Glutamatergic neuron (in vitro differentiated cells): Measurements from ENCODE around the gene STPG4. TPM values are rescaled to one million over a fixed set of nuclear protein-coding genes. Genes with fewer than 3 reads are reported as not detected.
A peak's percentile ranks its signal among the peaks of the same experiment; 100 is the strongest.

Source experiments
- DNase-seq: peaks from one replicate; pipeline ENCODE4 v3.0.0; 2022
- H3K27ac Mint-ChIP-seq: one replicate; pipeline ENCODE4 v1.8.0; 2020; ENCODE audit warnings: mild to moderate bottlenecking, mixed read lengths, inconsistent platforms; ENCODE audit not compliant: unreplicated experiment
- H3K27me3 Mint-ChIP-seq: one replicate; pipeline ENCODE4 v1.8.0; 2020; ENCODE audit warnings: mild to moderate bottlenecking, moderate library complexity, mixed read lengths, inconsistent platforms; ENCODE audit not compliant: unreplicated experiment
- H3K36me3 Mint-ChIP-seq: one replicate; pipeline ENCODE4 v1.8.0; 2020; ENCODE audit warnings: mild to moderate bottlenecking, mixed read lengths, inconsistent platforms; ENCODE audit not compliant: unreplicated experiment
- H3K4me1 Mint-ChIP-seq: one replicate; pipeline ENCODE4 v1.8.0; 2020; ENCODE audit warnings: mild to moderate bottlenecking, low read depth, mixed read lengths, inconsistent platforms; ENCODE audit not compliant: unreplicated experiment
- H3K4me3 Mint-ChIP-seq: one replicate; pipeline ENCODE4 v1.8.0; 2020; ENCODE audit warnings: mild to moderate bottlenecking, mixed read lengths, inconsistent platforms; ENCODE audit not compliant: unreplicated experiment
- H3K9me3 Mint-ChIP-seq: one replicate; pipeline ENCODE4 v1.8.0; 2020; ENCODE audit warnings: mild to moderate bottlenecking, moderate library complexity, mixed read lengths, inconsistent platforms; ENCODE audit not compliant: unreplicated experiment
- total RNA-seq: library from RNA; stranded (reverse); fragmentation: NEBNext Ultra II Directional; extraction: Animal tissue kit (Norgen Biotek cat#: 25700); gene quantifications from one replicate; pipeline ENCODE4 v1.2.1, GENCODE V29; 2021; ENCODE audit not compliant: unreplicated experiment
- TF ChIP-seq, protein P1 (sequence below): fragments of 200-600 bp; sonication (generic); IDR thresholded peaks from one replicate; pipeline ENCODE4 v1.5.0; 2021; ENCODE audit not compliant: partially characterized antibody, unreplicated experiment

The STPG4 gene
- total RNA-seq, 1 donor from 2014 or later, result 1.3 TPM

DNA sequence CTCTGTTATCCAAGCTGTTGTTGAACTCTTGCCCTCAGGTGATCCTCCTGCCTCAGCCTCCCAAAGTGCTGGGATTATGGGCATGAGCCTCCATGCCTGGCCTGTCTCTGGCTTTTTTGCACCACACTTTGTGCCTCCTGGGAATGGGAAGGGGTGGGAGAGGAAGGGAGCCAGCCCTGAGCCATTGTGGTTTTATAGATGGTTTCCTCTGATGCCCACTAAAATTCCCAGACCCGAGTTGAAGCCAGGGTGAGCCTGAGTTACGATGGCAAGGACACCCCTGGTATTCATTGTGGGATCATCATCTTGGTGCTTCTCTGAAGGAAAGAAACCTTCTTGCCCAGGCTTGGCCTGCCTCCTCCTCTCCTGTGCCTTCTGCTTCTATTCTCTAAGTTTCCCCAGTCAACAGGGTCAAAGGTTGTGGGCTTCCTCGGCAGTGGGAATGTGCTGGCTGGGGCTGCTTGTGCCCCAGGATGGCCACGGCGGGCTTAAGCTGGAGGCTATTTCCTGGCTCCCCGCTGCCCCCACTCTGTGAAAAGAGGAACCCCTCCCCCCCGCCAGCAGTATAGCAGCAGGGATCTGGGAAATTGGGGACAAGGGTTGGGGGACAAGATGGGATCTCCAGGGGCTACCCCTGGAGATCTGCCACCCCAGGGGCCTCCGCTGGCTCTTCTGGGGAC lies 106.2 kb downstream of the STPG4 start:
- Mint-ChIP-seq H3K36me3 (no peaks in the 10 kb centered on the region), H3K9me3 (peaks cover 7% of the 10 kb centered on the region), H3K4me1 (peaks cover 6% of the 10 kb centered on the region), H3K27me3 (peaks cover 14% of the 10 kb centered on the region), H3K4me3 (no peak overlapping the region), H3K27ac (no peak overlapping the region)
- DNase-seq, result no peak
- TF ChIP-seq, protein P1, sequence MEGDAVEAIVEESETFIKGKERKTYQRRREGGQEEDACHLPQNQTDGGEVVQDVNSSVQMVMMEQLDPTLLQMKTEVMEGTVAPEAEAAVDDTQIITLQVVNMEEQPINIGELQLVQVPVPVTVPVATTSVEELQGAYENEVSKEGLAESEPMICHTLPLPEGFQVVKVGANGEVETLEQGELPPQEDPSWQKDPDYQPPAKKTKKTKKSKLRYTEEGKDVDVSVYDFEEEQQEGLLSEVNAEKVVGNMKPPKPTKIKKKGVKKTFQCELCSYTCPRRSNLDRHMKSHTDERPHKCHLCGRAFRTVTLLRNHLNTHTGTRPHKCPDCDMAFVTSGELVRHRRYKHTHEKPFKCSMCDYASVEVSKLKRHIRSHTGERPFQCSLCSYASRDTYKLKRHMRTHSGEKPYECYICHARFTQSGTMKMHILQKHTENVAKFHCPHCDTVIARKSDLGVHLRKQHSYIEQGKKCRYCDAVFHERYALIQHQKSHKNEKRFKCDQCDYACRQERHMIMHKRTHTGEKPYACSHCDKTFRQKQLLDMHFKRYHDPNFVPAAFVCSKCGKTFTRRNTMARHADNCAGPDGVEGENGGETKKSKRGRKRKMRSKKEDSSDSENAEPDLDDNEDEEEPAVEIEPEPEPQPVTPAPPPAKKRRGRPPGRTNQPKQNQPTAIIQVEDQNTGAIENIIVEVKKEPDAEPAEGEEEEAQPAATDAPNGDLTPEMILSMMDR, result no peak

DNA sequence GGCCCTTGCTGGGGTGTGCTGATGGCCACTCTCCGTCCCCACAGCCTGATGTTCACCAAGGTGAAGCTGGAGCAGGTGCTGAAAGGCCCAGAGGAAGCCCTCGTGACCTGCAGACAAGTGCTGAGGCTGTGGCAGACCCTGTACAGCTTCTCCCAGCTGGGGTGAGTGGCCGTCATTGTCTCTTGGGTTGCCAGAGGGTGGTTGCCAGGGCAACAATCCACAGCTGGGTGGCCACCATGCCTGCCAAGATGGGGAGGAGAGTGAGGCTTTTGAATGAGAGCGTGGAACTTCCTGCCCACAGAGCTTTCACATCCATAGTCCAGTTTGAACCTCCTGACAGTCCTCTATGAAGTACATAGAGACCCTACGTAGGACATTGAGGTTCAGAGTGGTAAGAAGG lies 108.8 kb downstream of the STPG4 start:
- TF ChIP-seq, protein P1, result no peak
- Mint-ChIP-seq H3K27me3 (peaks cover 21% of the 10 kb centered on the region), H3K4me1 (peaks cover 25% of the 10 kb centered on the region)

DNA sequence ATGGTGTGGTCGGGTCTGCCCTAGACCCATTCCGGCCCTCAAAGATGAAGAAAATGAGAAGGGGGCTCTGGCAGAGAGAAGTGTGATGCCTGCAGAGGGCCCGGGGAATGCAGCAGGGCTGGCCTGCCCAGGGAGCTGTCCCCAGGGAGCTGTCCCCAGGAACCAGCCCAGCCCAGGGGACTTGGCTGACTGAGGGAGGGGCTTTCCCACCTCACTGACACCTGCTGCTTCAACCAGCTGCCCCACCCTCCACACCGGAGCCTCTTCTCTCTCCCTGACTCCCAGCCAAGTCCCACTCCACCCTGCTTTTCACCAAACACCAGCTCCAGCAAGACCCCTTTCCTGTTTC lies 111.2 kb downstream of the STPG4 start:
- TF ChIP-seq, protein P1, result no peak
- H3K36me3 Mint-ChIP-seq, result no peaks in the 10 kb centered on the region
- DNase-seq, result no peak
- H3K4me1 Mint-ChIP-seq, result peaks cover 26% of the 10 kb centered on the region
- H3K27me3 Mint-ChIP-seq, result peaks cover 23% of the 10 kb centered on the region
- peaks cover 16% of the 10 kb centered on the region for H3K9me3 Mint-ChIP-seq
- H3K27ac Mint-ChIP-seq, result peak overlapping the region; percentile 10
- peak overlapping the region; percentile 17 for H3K4me3 Mint-ChIP-seq

More for the DNA sequence above, 108.8 kb downstream of the STPG4 start:
- H3K4me3 Mint-ChIP-seq, result no peak overlapping the region
- H3K36me3 Mint-ChIP-seq, result no peaks in the 10 kb centered on the region
- DNase-seq, result no peak
- peaks cover 16% of the 10 kb centered on the region for H3K9me3 Mint-ChIP-seq
- no peak overlapping the region for H3K27ac Mint-ChIP-seq

DNA sequence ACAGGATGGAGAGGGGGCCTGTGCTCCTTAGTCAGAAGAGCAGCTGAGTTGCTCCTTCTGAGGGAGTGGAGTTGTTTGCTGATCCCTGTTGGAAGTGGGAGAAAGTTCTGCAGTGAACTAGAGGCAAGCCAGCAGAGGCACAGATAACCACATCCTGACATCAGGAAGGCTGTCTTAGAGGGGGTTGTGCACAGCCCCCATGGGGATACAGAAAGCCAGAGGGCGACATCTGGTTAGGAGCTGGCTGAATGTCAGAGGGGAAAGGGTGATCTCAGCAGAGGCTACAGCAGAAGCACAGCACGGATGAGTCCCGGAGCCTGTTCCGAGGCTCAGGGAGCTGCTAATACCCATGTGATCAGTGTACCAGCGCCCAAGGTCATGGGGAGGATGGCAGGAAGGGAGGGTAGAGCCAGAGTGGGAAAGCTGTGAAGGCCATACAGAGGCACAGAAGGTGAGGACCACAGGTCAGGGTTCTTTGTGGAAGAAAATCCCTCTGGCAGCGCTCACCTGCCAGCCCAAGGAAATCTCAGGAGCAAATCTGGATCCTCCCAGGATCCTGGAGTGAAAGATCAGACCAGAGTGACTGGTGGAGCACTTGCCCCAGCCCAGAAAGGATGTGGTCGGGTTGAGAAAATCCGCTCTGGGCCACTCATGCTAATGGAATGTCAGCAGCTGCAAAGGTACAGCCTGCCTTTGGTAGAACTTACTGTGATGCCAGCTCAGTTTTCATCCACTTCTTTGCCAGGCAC lies 111.8 kb downstream of the STPG4 start:
- H3K4me1 Mint-ChIP-seq, result peaks cover 28% of the 10 kb centered on the region
- peak overlapping the region; percentile 74 for H3K4me3 Mint-ChIP-seq
- H3K27me3 Mint-ChIP-seq, result peaks cover 23% of the 10 kb centered on the region
- H3K27ac Mint-ChIP-seq, result peak overlapping the region; percentile 94
- DNase-seq, result peak; percentile 69
- TF ChIP-seq, protein P1, result no peak
- H3K36me3 Mint-ChIP-seq, result no peaks in the 10 kb centered on the region
- peaks cover 16% of the 10 kb centered on the region for H3K9me3 Mint-ChIP-seq
